ENCODE results near the gene MEGF11. TPM values are rescaled to one million over a fixed set of nuclear protein-coding genes. Genes with fewer than 3 reads are reported as not detected.

The MEGF11 gene
- total and polyA plus RNA-seq, 4 donors: 0.16 to 1.5 (median 0.50) TPM

- 71 to 77% methylated on average over 8 of the region's 8 CpGs for WGBS, 2 donors
- Histone ChIP-seq H3K4me3 (no peak overlapping the region), H3K9ac (ENCODE audit: insufficient read depth in 1 of 2, low read length in 2 of 2) (no peak overlapping the region), H3K27me3 (ENCODE audit: control insufficient read depth in 3 of 3, insufficient read depth in 3 of 3, low read length in 2 of 3) (peaks cover 0 to 7% (median 4%) of the 10 kb centered on the region in 3 donors), H3K9me3 (ENCODE audit: control insufficient read depth in 4 of 4, insufficient read depth in 3 of 4, low read length in 3 of 4) (no peaks in the 10 kb centered on the region), H3K4me1 (ENCODE audit: control insufficient read depth in 5 of 5, insufficient read depth in 5 of 5, low read length in 5 of 5) (no peaks in the 10 kb centered on the region), H3K36me3 (ENCODE audit: control insufficient read depth in 4 of 4, insufficient read depth in 4 of 4, low read length in 4 of 4) (no peaks in the 10 kb centered on the region), H3K27ac (ENCODE audit: low read depth in 1 of 2, low read length in 1 of 2) (no peak overlapping the region)
- TF ChIP-seq, protein P1, sequence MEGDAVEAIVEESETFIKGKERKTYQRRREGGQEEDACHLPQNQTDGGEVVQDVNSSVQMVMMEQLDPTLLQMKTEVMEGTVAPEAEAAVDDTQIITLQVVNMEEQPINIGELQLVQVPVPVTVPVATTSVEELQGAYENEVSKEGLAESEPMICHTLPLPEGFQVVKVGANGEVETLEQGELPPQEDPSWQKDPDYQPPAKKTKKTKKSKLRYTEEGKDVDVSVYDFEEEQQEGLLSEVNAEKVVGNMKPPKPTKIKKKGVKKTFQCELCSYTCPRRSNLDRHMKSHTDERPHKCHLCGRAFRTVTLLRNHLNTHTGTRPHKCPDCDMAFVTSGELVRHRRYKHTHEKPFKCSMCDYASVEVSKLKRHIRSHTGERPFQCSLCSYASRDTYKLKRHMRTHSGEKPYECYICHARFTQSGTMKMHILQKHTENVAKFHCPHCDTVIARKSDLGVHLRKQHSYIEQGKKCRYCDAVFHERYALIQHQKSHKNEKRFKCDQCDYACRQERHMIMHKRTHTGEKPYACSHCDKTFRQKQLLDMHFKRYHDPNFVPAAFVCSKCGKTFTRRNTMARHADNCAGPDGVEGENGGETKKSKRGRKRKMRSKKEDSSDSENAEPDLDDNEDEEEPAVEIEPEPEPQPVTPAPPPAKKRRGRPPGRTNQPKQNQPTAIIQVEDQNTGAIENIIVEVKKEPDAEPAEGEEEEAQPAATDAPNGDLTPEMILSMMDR (IDR thresholded peaks at IDR 0.05; ENCODE audit: control extremely low read depth, extremely low read depth): no peak
- DNase-seq (no peak), ATAC-seq (ENCODE audit: insufficient read depth, low FRiP score) (no peak)
Observed at GRCh38 chr15:65970937-65971740, 282.4 kb downstream of the MEGF11 start.

DNA sequence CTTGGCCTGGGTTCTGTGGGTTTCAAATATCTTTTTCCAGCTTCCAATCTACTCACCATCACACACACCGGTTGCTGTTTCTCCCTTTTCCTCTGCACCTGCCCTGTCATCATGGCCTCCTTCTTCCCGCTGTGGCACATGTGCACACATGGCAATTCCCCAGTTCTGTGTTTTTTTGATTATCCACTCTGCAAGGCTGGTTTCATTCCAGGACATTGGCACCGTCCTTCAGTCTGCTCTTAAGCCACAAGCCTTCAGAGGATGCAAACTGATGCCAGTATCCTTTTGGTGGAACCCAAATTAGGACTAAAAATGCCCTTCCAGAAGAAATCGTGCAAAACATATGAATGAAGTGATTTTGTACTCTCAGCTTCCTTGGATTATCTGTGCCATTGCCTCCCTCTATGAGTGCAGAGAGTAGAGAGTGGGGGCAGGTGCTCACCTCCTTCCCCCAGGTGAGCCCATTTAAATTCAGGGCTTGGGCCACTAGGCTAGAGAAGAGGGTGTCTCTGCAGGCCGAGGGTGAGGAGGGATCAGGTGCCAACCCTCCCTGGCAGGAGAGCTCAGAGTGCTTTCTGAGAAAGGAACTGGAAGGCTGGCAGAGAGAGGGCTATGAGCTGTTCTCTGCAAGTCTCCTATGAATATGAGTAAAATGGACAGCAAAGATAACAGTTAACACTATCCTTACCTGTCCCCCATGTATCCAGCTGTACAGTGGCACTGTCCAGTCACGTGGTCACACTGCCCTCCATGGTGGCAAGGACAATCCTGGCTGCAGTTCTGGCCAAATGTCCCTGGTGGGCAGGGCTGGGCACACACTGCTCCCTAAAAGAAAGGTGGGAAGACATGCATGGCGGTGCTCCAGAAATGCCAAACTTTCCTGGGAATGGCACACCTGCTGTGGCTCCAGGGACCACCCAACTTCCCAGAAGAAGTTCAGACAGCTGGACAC, 283.4 kb downstream of the MEGF11 start:
- no peaks in the 10 kb centered on the region for H3K4me1 ChIP-seq (ENCODE audit: control insufficient read depth in 5 of 5, insufficient read depth in 5 of 5, low read length in 5 of 5)
- H3K4me3 ChIP-seq: no peak overlapping the region
- ATAC-seq (ENCODE audit: insufficient read depth, low FRiP score) (no peak), DNase-seq (no peak)
- WGBS, 2 donors: 81 to 82% methylated on average over 7 of the region's 7 CpGs
- H3K9ac ChIP-seq (ENCODE audit: insufficient read depth in 1 of 2, low read length in 2 of 2): no peak overlapping the region
- no peak overlapping the region for H3K27ac ChIP-seq (ENCODE audit: low read depth in 1 of 2, low read length in 1 of 2)
- no peaks in the 10 kb centered on the region for H3K36me3 ChIP-seq (ENCODE audit: control insufficient read depth in 4 of 4, insufficient read depth in 4 of 4, low read length in 4 of 4)
- H3K9me3 ChIP-seq (ENCODE audit: control insufficient read depth in 4 of 4, insufficient read depth in 3 of 4, low read length in 3 of 4): no peaks in the 10 kb centered on the region
- H3K27me3 ChIP-seq (ENCODE audit: control insufficient read depth in 3 of 3, insufficient read depth in 3 of 3, low read length in 2 of 3): peaks cover 0 to 7% (median 4%) of the 10 kb centered on the region in 3 donors
- TF ChIP-seq, protein P1 (IDR thresholded peaks at IDR 0.05; ENCODE audit: control extremely low read depth, extremely low read depth): no peak

DNA sequence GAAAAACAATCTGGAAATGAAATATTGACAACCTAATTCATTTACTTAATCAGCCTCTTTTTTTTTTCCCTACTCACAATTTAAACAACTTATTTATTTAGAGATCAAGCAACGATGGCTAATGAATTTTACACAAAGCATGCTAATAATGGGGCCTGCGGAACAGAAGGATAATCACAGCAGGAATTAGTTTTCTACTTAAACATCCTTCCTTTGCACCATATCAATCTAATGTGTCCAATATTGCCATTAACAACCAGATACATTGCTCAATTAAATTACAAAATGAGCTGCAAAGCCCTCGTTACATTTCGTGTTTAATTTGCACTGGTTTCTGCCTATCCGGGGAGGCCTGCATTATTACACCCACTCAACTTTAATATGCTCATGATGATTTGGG, 285.0 kb downstream of the MEGF11 start:
- WGBS, 2 donors: 86 to 92% methylated on average over 5 of the region's 5 CpGs

More for the DNA sequence above, 285.0 kb downstream of the MEGF11 start:
- Histone ChIP-seq H3K4me1 (ENCODE audit: control insufficient read depth in 5 of 5, insufficient read depth in 5 of 5, low read length in 5 of 5) (no peaks in the 10 kb centered on the region), H3K4me3 (no peak overlapping the region), H3K27me3 (ENCODE audit: control insufficient read depth in 3 of 3, insufficient read depth in 3 of 3, low read length in 2 of 3) (peaks cover 0 to 5% (median 0%) of the 10 kb centered on the region in 3 donors), H3K36me3 (ENCODE audit: control insufficient read depth in 4 of 4, insufficient read depth in 4 of 4, low read length in 4 of 4) (no peaks in the 10 kb centered on the region), H3K9me3 (ENCODE audit: control insufficient read depth in 4 of 4, insufficient read depth in 3 of 4, low read length in 3 of 4) (no peaks in the 10 kb centered on the region), H3K27ac (ENCODE audit: low read depth in 1 of 2, low read length in 1 of 2) (no peak overlapping the region), H3K9ac (ENCODE audit: insufficient read depth in 1 of 2, low read length in 2 of 2) (no peak overlapping the region)
- no peak for ATAC-seq (ENCODE audit: insufficient read depth, low FRiP score)
- no peak for DNase-seq
- TF ChIP-seq, protein P1 (IDR thresholded peaks at IDR 0.05; ENCODE audit: control extremely low read depth, extremely low read depth): no peak
